HepG2 (cell line): ENCODE results near the gene DBNDD1. TPM values are rescaled to one million over a fixed set of nuclear protein-coding genes. Genes with fewer than 3 reads are reported as not detected.

Source experiments
- ATAC-seq: fragments of 200-7000 bp; cut with Tn5 transposase; 3 replicates; pipeline ENCODE4 v1.9.1; 2020; ENCODE audit warnings: mild to moderate bottlenecking, moderate library complexity
- BruUV-seq: library from RNA; stranded (reverse); fragments of 400-500 nt; replicated peaks from 2 replicates; lab custom pipeline; 2021; lab: Mats Ljungman, UMichigan
- CTCF ChIA-PET: fragments of 300-600 bp; formaldehyde crosslinking; extraction: SDS; loops from one replicate; lab custom pipeline; 2021; ENCODE audit warnings: low total read pairs, inconsistent platforms, low intra/inter-chr PET ratio; lab: Yijun Ruan, JAX
- POLR2A ChIA-PET: fragments of 350-600 bp; sonication (Branson Sonifier 250); formaldehyde crosslinking; loops from one replicate; lab custom pipeline; 2020; ENCODE audit warnings: antibody characterized with exemption, inconsistent platforms; lab: Yijun Ruan, JAX
- DNase-seq: peaks from one replicate; pipeline ENCODE4 v3.0.0-alpha.2; 2015; ENCODE audit warnings: low spot score
- FAIRE-seq: peaks from 3 replicates; lab custom pipeline; 2011; peaks lifted over from hg19 to GRCh38; lab: Jason Lieb, UNC
- H2AFZ ChIP-seq: one replicate; pipeline ENCODE4 v1.6.1; 2011; ENCODE audit warnings: low read length, inconsistent platforms
- H3K27ac ChIP-seq: fragments of 300-600 bp; 3 replicates; pipeline ENCODE4 v1.8.0; 2011; ENCODE audit warnings: mixed run types, mild to moderate bottlenecking, mixed read lengths, low read length, inconsistent platforms; ENCODE audit not compliant: insufficient read depth; ENCODE audit errors: extremely low read length
- H3K27me3 ChIP-seq, 2 experiments: fragments of 200-600 bp in 1 of 2; 2 replicates in 1 of 2; 3 replicates in 1 of 2; pipeline versions ENCODE4 v1.6.0 to v1.8.0; 2011; ENCODE audit warnings: low read length in 2 of 2, mild to moderate bottlenecking in 2 of 2, moderate library complexity in 2 of 2, inconsistent platforms in 1 of 2; ENCODE audit not compliant: insufficient read depth in 2 of 2, control insufficient read depth in 1 of 2
- H3K36me3 ChIP-seq, 2 experiments: fragments of 200-600 bp in 1 of 2; replicated peaks in 1 of 2; 2 replicates in 1 of 2; 3 replicates in 1 of 2; pipeline versions ENCODE4 v1.5.1 to v1.8.0; 2011; ENCODE audit warnings: low read length in 2 of 2, inconsistent platforms in 1 of 2; ENCODE audit not compliant: insufficient read depth in 2 of 2, control insufficient read depth in 1 of 2
- H3K4me1 ChIP-seq: 2 replicates; pipeline ENCODE4 v1.5.1; 2012; ENCODE audit warnings: low read length, inconsistent platforms; ENCODE audit not compliant: insufficient read depth
- H3K4me2 ChIP-seq: 2 replicates; pipeline ENCODE4 v1.6.0; 2011; ENCODE audit warnings: low read depth, low read length, inconsistent platforms
- H3K4me3 ChIP-seq, 3 experiments: fragments of 200-600 bp in 1 of 3; sonication (generic), shearing (Covaris generic) in 1 of 3; replicated peaks in 1 of 3; 2 replicates each; pipeline ENCODE4 v1.5.1; 2011 to 2016; ENCODE audit warnings: low read length in 3 of 3, inconsistent platforms in 2 of 3, low read depth in 2 of 3, mild to moderate bottlenecking in 2 of 3, control low read depth in 1 of 3, mixed read lengths in 1 of 3; ENCODE audit not compliant: insufficient read depth in 1 of 3
- H3K79me2 ChIP-seq: one replicate; pipeline ENCODE4 v1.6.1; 2011; ENCODE audit warnings: low read length, inconsistent platforms; ENCODE audit not compliant: insufficient read depth
- H3K9ac ChIP-seq: 2 replicates; pipeline ENCODE4 v1.6.0; 2011; ENCODE audit warnings: mild to moderate bottlenecking, low read depth, low read length, inconsistent platforms; ENCODE audit not compliant: insufficient read depth
- H3K9me3 ChIP-seq: 2 replicates; pipeline ENCODE4 v1.5.1; 2012; ENCODE audit warnings: mild to moderate bottlenecking, low read length
- H4K20me1 ChIP-seq: 2 replicates; pipeline ENCODE4 v1.6.0; 2011; ENCODE audit warnings: inconsistent platforms, mild to moderate bottlenecking, low read length, moderate library complexity; ENCODE audit not compliant: insufficient read depth
- AGO2 ChIP-seq: fragments of 200-400 bp; formaldehyde crosslinking; optimal IDR thresholded peaks from 2 replicates; pipeline ENCODE3; 2017; ENCODE audit warnings: mild to moderate bottlenecking, low read depth, low read length, moderate library complexity
- FLYWCH1 ChIP-seq: sonication (generic); formaldehyde crosslinking; IDR thresholded peaks from 2 replicates; pipeline ENCODE4 v1.8.1; 2023; ENCODE audit warnings: mild to moderate bottlenecking, missing genetic modification reagents
- WGBS: methylation state at CpG from one replicate; pipeline ENCODE4 v1.1.6; 2017; ENCODE audit warnings: low lambda C conversion rate; 5-methylcytosine and 5-hydroxymethylcytosine counted together
- in situ Hi-C: cut with HindIII; loops from 2 replicates; pipeline ENCODE4 v1.10.0; 2017; ENCODE audit warnings: low pct_unique_long_range_greater_than_20kb; ENCODE audit not compliant: extremely low pct_ligation_motif_present
- intact Hi-C: fragments of 100-400 bp; cut with micrococcal nuclease; formaldehyde crosslinking; loops from one replicate; pipeline ENCODE4 v1.10.0; 2022; ENCODE audit not compliant: unreplicated experiment
- polyA plus RNA-seq, 8 experiments: library from polyadenylated mRNA; depleted of rRNA in 3 of 8; stranded (reverse) in 7 of 8; unstranded in 1 of 8; fragments of >200 nt; fragmentation: Illumina TruSeq in 4 of 8; extraction: Trizol in 4 of 8; gene quantifications; 2 replicates each; pipeline versions ENCODE4 v1.2.1 to v1.2.3, GENCODE V29; 2011 to 2016; ENCODE audit warnings: low read depth in 4 of 8, missing spikeins in 1 of 8, mixed read lengths in 1 of 8; ENCODE audit not compliant: insufficient read depth in 1 of 8
- total RNA-seq, 5 experiments: library from RNA; depleted of rRNA; stranded (reverse); fragments of >200 nt; fragmentation: Illumina TruSeq; extraction: Trizol; gene quantifications; 2 replicates each; pipeline ENCODE4 v1.2.3, GENCODE V29; 2016; ENCODE audit warnings: low read depth in 1 of 5
- TF ChIP-seq, protein P1 (sequence below): sonication (generic); formaldehyde crosslinking; IDR thresholded peaks from 2 replicates; pipeline ENCODE4 v1.5.0; 2020; ENCODE audit warnings: mild to moderate bottlenecking, missing genetic modification reagents

DBNDD1 gene
- total and polyA plus RNA-seq, 2 of the 13 experiments (the other 11 are each of a cell fraction or from before 2014, with no cell fraction given): 17.0 to 40.4 TPM

DNA sequence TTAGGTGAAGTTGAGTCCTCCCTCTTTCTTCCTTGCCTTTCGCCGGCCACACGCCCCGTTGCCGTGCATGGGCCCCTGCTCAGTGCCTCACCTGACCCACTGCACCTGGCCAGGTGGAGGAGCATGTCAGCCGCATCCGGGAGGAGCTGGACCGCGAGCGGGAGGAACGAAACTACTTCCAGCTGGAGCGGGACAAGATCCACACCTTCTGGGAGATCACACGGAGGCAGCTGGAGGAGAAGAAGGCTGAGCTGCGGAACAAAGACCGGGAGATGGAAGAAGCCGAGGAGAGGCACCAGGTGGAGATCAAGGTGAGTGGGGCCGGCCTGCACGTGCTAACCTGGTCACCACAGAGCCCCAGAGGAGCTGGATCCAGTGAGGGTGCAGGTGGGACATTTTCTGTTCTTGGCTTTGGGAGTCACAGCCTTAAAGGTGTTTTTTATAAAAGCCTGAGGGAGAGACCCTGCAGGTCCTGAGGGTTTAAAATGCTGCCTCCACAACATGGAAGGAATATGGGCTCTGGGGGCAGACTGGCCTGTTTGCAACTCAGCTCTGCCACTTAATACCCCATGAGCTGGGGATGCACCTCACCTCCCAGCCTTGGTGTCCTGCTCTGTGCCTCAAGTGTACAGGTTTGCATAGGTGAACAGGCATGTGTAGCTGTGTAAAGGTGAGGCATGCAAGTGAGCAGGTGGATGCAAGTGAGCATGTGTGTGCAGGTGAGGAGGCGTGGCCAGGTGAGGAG, 12.1 kb upstream of the DBNDD1 start (continued):
- TF ChIP-seq FLYWCH1 (CRISPR knock-in tag): no peak

DNA sequence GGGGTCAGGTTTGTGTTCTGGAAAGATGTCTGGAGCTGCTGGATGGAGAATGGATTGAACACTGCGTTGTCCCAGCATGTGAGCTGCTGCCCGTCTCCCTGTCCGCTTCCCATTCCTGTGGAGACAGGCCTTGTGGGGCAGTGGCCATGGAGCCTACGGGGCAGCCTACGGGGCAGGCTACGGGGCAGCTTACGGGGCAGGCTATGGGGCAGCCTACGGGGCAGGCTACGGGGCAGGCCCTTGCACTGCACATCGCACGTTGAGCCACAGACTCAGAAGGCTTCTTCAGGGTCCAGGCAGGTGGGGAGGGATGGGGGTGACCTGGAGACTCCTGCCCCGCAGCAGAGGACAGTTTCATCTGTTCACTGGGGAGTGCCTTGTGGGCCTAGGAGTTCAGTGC, 9.7 kb upstream of the DBNDD1 start:
- no peak overlapping the region for H3K4me3 ChIP-seq
- H3K9me3 ChIP-seq: no peaks in the 10 kb centered on the region
- no peak overlapping the region for H2AFZ ChIP-seq
- intact Hi-C loops: no loop called here
- ATAC-seq (no peak), DNase-seq (no peak), FAIRE-seq (no peak)
- H3K4me1 ChIP-seq: no peaks in the 10 kb centered on the region
- ChIA-PET POLR2A (no interaction called here), CTCF (no interaction called here)
- H4K20me1 ChIP-seq: peaks cover 9% of the 10 kb centered on the region; the same call in 1 of the 2 replicates
- no peak overlapping the region for H3K9ac ChIP-seq
- H3K27ac ChIP-seq: no peak overlapping the region
- in situ Hi-C loops: no loop called here
- WGBS: 89% methylated on average over 12 of the region's 12 CpGs
- H3K36me3 ChIP-seq: peaks cover 17 to 33% of the 10 kb centered on the region in 2 experiments; a peak in 4 of 5 replicates
- no peaks in the 10 kb centered on the region for H3K27me3 ChIP-seq
- no peaks in the 10 kb centered on the region for H3K79me2 ChIP-seq
- TF ChIP-seq, protein P1, sequence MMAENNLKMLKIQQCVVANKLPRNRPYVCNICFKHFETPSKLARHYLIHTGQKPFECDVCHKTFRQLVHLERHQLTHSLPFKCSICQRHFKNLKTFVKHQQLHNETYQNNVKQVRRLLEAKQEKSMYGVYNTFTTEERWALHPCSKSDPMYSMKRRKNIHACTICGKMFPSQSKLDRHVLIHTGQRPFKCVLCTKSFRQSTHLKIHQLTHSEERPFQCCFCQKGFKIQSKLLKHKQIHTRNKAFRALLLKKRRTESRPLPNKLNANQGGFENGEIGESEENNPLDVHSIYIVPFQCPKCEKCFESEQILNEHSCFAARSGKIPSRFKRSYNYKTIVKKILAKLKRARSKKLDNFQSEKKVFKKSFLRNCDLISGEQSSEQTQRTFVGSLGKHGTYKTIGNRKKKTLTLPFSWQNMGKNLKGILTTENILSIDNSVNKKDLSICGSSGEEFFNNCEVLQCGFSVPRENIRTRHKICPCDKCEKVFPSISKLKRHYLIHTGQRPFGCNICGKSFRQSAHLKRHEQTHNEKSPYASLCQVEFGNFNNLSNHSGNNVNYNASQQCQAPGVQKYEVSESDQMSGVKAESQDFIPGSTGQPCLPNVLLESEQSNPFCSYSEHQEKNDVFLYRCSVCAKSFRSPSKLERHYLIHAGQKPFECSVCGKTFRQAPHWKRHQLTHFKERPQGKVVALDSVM: no peak
- TF ChIP-seq AGO2: peak; percentile 58
- BruUV-seq: no TSS peak
- H3K4me2 ChIP-seq: no peak overlapping the region
